Loucy (cell line): Measurements from ENCODE around the gene USP19.

Source experiments
- H2AFZ ChIP-seq: fragments of 200-600 bp; sonication (generic); 2 replicates; pipeline ENCODE4 v1.6.0; 2016; ENCODE audit warnings: antibody characterized with exemption, mild to moderate bottlenecking, low read length, moderate library complexity
- H3F3A ChIP-seq: fragments of 200-600 bp; 2 replicates; pipeline ENCODE4 v1.6.0; 2016; ENCODE audit warnings: antibody characterized with exemption, low read depth, mild to moderate bottlenecking
- H3K27me3 ChIP-seq: fragments of 200-600 bp; sonication (generic); 2 replicates; pipeline ENCODE4 v1.6.1; 2014; ENCODE audit warnings: low read length, mild to moderate bottlenecking; ENCODE audit not compliant: insufficient read depth, poor library complexity, severe bottlenecking
- H3K36me3 ChIP-seq: fragments of 200-600 bp; sonication (generic); 2 replicates; pipeline ENCODE4 v1.6.1; 2016; ENCODE audit warnings: low read length; ENCODE audit not compliant: insufficient read depth
- H3K4me1 ChIP-seq: fragments of 200-600 bp; sonication (generic); 2 replicates; pipeline ENCODE4 v1.5.1; 2014; ENCODE audit warnings: low read length, mild to moderate bottlenecking; ENCODE audit not compliant: insufficient read depth, poor library complexity, severe bottlenecking
- H3K4me2 ChIP-seq: fragments of 200-600 bp; sonication (generic); 2 replicates; pipeline ENCODE4 v1.6.0; 2014; ENCODE audit warnings: antibody characterized with exemption, low read length, low read depth, mild to moderate bottlenecking; ENCODE audit not compliant: poor library complexity, severe bottlenecking
- H3K4me3 ChIP-seq: fragments of 200-600 bp; sonication (generic); 2 replicates; pipeline ENCODE4 v1.5.1; 2014; ENCODE audit warnings: low read length, mild to moderate bottlenecking, mixed read lengths; ENCODE audit not compliant: poor library complexity, severe bottlenecking
- H3K79me2 ChIP-seq: fragments of 200-600 bp; sonication (generic); 2 replicates; pipeline ENCODE4 v1.6.1; 2014; ENCODE audit warnings: low read length; ENCODE audit not compliant: insufficient read depth
- H3K9ac ChIP-seq: fragments of 200-600 bp; sonication (generic); 2 replicates; pipeline ENCODE4 v1.6.0; 2014; ENCODE audit warnings: mild to moderate bottlenecking, low read depth, low read length, moderate library complexity; ENCODE audit not compliant: poor library complexity, severe bottlenecking
- H3K9me2 ChIP-seq: fragments of 200-600 bp; sonication (generic); replicated peaks from 2 replicates; pipeline ENCODE4 v1.6.1; 2016; ENCODE audit warnings: low read depth, low read length, mixed read lengths
- H3K9me3 ChIP-seq: fragments of 200-600 bp; sonication (generic); 2 replicates; pipeline ENCODE4 v1.6.1; 2014; ENCODE audit warnings: mild to moderate bottlenecking, antibody characterized with exemption, low read length, low read depth; ENCODE audit not compliant: insufficient read depth
- H4K20me1 ChIP-seq: fragments of 200-600 bp; sonication (generic); 2 replicates; pipeline ENCODE4 v1.6.0; 2014; ENCODE audit warnings: antibody characterized with exemption, low read length, mild to moderate bottlenecking; ENCODE audit not compliant: insufficient read depth, poor library complexity, severe bottlenecking
- EZH2phosphoT487 ChIP-seq: fragments of 200-600 bp; IDR thresholded peaks from 2 replicates; pipeline ENCODE4 v1.6.1; 2018; ENCODE audit warnings: antibody characterized with exemption, mild to moderate bottlenecking, moderate library complexity, borderline replicate concordance
- TF ChIP-seq, protein P1 (sequence below): fragments of 200-600 bp; sonication (generic); conservative IDR thresholded peaks from 2 replicates; pipeline ENCODE4 v1.5.1; 2014; ENCODE audit warnings: mild to moderate bottlenecking, antibody characterized with exemption, low read length

USP19 gene

DNA sequence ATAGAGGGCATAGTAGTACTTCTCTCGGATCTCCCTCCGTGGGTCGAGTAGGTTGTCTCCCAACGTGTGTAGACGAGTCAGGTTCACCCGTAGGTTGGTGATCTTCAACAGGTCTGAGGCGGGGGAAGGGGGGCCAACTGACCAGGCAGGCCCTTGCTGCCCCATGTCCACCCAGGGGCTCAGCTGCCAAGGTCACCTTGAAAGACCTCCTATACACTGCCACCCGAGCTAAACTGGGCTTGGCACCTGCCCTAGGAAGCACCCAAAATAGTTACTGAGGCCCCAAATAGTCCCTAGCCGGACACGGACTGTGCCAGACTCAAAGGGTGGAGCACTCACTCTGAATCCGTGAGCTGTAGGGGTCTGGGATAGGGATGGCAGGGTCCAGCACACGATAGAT lies 10.4 kb upstream of the USP19 start:
- Histone ChIP-seq H2AFZ (no peak overlapping the region), H3K27me3 (no peaks in the 10 kb centered on the region), H3K9me3 (no peaks in the 10 kb centered on the region), H3F3A (no peaks in the 10 kb centered on the region), H3K79me2 (no peaks in the 10 kb centered on the region), H3K4me3 (no peak overlapping the region), H3K9ac (no peak overlapping the region), H3K9me2 (no peaks in the 10 kb centered on the region), H3K4me2 (no peak overlapping the region), H3K36me3 (no peaks in the 10 kb centered on the region), H4K20me1 (no peaks in the 10 kb centered on the region), H3K4me1 (no peaks in the 10 kb centered on the region)
- TF ChIP-seq, protein P1, sequence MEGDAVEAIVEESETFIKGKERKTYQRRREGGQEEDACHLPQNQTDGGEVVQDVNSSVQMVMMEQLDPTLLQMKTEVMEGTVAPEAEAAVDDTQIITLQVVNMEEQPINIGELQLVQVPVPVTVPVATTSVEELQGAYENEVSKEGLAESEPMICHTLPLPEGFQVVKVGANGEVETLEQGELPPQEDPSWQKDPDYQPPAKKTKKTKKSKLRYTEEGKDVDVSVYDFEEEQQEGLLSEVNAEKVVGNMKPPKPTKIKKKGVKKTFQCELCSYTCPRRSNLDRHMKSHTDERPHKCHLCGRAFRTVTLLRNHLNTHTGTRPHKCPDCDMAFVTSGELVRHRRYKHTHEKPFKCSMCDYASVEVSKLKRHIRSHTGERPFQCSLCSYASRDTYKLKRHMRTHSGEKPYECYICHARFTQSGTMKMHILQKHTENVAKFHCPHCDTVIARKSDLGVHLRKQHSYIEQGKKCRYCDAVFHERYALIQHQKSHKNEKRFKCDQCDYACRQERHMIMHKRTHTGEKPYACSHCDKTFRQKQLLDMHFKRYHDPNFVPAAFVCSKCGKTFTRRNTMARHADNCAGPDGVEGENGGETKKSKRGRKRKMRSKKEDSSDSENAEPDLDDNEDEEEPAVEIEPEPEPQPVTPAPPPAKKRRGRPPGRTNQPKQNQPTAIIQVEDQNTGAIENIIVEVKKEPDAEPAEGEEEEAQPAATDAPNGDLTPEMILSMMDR = no peak
- no peak for TF ChIP-seq EZH2phosphoT487

DNA sequence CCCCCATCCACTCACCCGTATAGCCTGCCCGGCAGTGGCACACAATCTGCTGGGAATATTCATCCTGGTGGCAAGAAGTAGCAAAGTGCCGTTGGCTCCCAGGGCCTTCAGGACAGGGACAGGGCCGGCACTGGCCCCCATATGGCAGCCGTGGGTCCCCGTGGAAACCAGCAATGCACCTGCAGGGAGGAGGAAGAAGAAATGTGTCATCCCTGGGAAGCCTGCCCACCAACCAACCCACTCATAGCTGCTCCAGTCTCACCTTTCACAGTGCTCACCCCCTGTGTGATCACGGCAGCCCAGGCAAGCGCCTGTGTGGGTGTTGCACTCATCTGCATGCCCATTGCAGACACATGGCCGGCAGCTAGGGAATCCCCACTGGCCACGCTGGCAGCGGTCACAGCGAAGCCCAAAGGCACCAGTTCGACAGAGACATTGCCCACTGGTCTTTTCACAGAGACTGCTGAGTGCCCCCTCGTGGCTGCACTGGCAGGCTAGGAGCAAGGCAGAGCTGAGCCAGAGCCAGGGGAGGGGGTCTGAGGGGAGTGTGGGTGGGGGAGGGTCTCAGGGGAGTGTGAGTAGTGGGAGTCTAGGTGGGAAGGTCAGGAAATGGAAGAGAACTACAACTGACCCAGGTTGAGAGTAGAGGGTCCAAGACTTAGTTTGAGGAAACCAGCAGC lies 4.5 kb upstream of the USP19 start:
- H4K20me1 ChIP-seq = no peaks in the 10 kb centered on the region
- no peak overlapping the region for H3K9ac ChIP-seq
- H3K79me2 ChIP-seq = peaks cover 2% of the 10 kb centered on the region
- TF ChIP-seq, protein P1 = peak; percentile 61
- no peak for TF ChIP-seq EZH2phosphoT487
- H2AFZ ChIP-seq = no peak overlapping the region
- H3K27me3 ChIP-seq = no peaks in the 10 kb centered on the region
- peaks cover 7% of the 10 kb centered on the region for H3F3A ChIP-seq
- no peak overlapping the region for H3K4me3 ChIP-seq
- H3K9me3 ChIP-seq = no peaks in the 10 kb centered on the region
- H3K9me2 ChIP-seq = no peaks in the 10 kb centered on the region
- no peak overlapping the region for H3K4me2 ChIP-seq
- no peaks in the 10 kb centered on the region for H3K36me3 ChIP-seq
- H3K4me1 ChIP-seq = peaks cover 5% of the 10 kb centered on the region

DNA sequence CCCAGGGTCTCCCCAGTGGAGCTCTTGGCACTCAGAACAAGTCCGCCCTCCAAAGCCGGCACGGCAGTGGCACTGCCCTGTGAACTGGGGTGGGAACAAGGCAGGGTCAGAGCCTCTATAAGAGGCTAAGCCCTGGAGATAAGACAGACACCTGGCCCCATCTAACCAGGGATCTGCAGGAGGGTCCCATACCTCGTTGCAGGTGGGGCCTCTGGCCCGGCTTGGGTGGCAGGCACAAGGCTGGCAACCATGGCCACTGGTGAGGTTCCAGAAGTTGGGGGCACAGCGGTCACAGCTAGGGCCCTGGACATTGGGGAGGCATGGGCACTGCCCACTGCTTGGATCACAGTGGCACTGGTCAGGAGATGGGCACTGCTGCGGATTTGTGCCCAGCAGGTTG lies 3.6 kb upstream of the USP19 start:
- Histone ChIP-seq H3K36me3 (no peaks in the 10 kb centered on the region), H3K9ac (no peak overlapping the region), H3F3A (peaks cover 7% of the 10 kb centered on the region), H3K9me3 (no peaks in the 10 kb centered on the region), H4K20me1 (peaks cover 3% of the 10 kb centered on the region), H3K4me2 (no peak overlapping the region), H3K4me1 (peaks cover 13% of the 10 kb centered on the region), H2AFZ (no peak overlapping the region), H3K4me3 (no peak overlapping the region), H3K27me3 (no peaks in the 10 kb centered on the region), H3K79me2 (peaks cover 11% of the 10 kb centered on the region), H3K9me2 (no peaks in the 10 kb centered on the region)
- no peak for TF ChIP-seq EZH2phosphoT487
- TF ChIP-seq, protein P1 = no peak
